HG03103 (cell line): ENCODE results near the gene IQSEC1.

Experiments used
- ATAC-seq: cut with Tn5 transposase; IDR thresholded peaks from one replicate; pipeline ENCODE4 v1.9.1; 2021; ENCODE audit warnings: low read depth; ENCODE audit not compliant: unreplicated experiment

IQSEC1 gene

GRCh38 chr3:12961007-12961696, 112.1 kb downstream of the IQSEC1 start:
- ATAC-seq: no peak

DNA sequence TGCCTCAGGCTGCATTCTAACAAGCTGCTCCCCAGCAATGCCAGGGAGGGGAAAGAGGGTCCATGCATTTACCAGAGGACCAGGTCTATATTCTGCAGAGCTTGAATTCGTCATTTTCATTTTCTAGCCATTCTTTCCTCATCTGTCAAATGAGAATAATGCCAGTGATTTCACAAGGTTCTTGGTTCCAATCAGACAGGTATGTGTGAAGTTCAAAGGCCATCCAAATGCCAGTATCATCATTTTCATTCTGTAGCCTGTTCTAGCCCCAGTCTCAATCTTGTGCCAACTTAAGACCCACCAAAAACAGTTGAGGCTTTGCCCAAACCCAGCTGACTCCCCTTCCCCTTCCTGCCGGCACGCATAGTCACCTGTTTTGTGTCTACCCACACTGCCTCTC, 112.7 kb downstream of the IQSEC1 start:
- ATAC-seq: no peak

GRCh38 chr3:12959838-12960378, 113.3 kb downstream of the IQSEC1 start:
- no peak for ATAC-seq

GRCh38 chr3:12959410-12959809, 113.8 kb downstream of the IQSEC1 start:
- no peak for ATAC-seq

GRCh38 chr3:12957824-12958792, 115.1 kb downstream of the IQSEC1 start:
- ATAC-seq: no peak

DNA sequence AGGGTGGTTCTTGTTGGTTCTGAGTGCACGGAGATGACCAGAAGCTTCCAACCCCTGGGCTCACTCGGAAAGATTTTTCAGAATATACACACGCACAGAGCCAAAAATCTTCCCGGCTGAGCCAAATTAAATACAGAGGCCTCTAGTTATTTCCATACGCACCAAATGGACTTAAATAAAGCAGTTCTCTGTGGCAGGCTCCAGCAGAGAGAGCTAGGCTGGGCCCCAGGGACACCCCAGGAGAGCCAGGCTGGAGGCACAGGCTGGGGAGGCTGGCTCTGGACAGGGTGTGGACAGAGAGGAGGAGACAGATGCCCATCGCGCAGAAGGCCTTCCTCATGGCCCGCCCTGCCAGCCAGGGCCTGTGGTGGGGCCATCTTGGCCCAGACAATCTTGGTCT, 115.9 kb downstream of the IQSEC1 start:
- ATAC-seq: no peak

DNA sequence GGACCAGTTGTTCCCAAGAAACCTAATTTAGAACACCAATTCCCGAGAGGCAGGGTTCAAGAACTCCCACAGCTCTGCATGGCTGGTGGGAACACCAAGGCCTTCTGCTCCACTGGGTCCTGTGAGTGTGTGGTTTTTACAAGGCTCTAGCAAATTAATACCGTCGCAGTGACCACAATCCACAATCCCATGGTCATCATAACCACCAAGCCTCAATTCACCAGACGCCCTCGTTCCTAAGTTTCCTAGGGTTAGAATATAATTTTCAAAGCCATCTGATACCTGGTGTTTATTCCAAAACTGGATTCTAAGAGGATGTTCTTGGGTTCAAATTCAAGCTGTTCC, 116.9 kb downstream of the IQSEC1 start:
- ATAC-seq: no peak

DNA sequence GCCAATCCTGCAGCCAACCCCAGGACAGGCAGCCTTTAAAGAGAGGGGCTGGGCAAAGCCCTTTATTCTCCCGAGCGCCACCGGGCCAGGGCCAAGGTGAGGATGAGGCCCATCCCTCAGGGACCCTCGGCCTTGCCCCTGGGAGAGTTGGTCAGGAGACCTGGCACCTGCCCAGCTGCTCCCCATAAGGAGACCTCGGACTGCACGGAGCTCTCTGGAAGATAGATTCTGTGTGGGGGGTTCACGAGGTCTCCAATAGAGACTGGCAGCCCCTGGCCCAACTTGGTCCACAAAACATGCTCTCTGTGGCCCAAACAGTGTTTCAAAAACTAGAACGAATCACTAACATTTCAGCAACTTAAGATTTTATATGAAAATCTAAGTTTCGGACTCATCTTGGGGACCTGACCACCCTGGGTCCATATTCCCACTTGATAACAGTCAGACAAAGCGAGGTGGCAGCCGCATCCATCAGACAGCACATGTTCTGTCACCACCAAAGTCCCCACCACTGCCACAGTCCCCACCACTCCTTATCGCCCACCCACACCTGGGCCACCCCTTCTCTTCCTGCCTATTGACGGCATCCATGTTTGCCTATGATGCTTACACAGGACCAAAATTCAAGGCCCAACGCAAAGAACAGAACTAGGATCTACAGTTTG, 117.4 kb downstream of the IQSEC1 start:
- no peak for ATAC-seq

DNA sequence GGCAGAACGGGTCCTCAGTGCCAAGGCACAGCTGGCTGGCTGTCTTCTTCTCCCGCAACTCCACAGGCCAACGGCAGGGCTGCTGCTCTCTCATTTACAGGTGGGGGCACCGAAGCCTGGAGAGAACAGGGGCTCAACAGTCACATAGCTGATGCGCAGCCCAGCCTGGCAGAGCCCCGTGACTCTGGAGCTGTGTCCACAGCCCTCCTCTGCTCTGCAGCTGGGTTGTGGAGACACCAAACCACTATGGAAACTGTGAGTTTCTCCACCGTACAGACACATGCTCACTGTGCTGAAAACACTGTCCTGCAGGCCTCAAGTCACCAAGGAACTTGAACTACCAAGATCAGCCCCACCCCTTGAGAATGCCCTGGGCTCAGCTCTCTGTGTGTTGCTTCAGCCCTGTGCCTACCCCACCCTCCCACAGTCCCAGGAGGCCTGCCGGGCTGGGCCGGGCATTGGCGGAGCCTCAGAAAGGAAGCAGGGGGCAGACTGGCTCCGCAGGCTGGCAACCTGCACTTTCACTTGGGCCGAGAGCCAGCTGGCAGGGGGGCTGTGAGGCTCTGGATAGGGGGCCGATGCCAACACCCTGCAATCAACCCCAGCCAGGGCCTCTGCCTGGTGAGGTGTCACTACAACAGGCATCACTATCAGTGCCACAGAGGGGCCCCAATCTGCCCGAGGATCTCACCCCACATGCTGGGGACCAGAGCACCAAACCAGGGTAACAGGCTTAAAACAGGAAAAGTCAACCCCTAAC, 118.2 kb downstream of the IQSEC1 start:
- ATAC-seq: no peak

DNA sequence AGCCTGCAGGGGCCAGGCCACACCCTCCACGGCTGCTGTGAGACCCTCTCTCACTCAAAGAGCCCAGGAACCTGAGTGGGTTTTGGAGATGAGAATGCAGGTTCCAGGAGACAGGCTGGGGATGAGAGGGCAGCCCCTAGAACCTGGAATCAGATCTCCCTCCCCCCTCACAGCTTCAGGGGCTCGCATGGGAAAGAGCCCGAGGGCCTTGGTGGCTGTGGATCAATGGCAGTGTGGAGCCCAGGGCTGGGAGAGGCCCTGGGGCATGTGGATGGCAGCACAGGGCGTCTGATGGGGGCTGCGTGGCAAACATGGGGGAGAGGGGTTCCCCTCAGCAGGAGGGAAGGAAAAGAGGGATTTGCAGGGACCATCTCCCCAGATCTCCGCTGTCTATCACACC, 119.0 kb downstream of the IQSEC1 start:
- no peak for ATAC-seq

- no peak for ATAC-seq
Observed at GRCh38 chr3:12953201-12953995, 119.8 kb downstream of the IQSEC1 start.

- no peak for ATAC-seq
Observed at GRCh38 chr3:12952343-12953200, 120.7 kb downstream of the IQSEC1 start.

- ATAC-seq: peak; percentile 58
Observed at GRCh38 chr3:12948891-12949711, 124.1 kb downstream of the IQSEC1 start.

- no peak for ATAC-seq
Observed at GRCh38 chr3:12948371-12948770, 124.9 kb downstream of the IQSEC1 start.

GRCh38 chr3:12947504-12948369, 125.5 kb downstream of the IQSEC1 start:
- ATAC-seq: no peak

DNA sequence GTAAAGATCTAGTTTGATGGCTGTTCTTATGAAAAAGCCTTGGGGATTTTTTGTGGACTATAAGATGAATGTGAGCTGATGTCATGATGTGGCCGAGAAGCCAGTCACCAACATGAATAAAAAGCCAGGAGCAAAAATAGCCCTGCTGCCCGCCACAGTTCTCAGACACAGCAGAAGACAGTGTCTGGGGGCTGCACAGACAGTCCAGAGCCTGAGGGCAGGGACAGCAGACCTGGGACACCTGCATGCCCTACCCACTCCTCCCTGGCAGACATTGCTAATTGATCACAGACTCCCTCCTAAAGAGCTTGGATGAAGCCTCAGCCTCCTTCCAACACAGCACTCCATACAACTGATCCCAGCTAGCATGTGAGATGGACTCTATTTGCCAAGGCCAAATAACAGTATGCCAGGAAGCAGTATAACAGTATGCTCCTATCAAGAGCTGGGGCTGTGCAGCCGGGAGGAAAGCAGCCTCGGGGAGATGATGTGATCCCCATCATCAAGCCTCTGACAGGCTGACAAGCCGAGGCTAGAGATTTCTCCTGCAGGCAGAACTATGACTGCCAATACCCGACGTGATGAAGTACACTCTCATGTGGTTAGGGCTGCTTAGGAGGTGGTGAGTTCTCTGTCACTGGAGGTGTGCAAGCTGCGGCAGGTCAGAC, 126.4 kb downstream of the IQSEC1 start:
- ATAC-seq: no peak
